A673 (cell line): ENCODE data around the gene NT5C2. TPM values are rescaled to one million over a fixed set of nuclear protein-coding genes. Genes with fewer than 3 reads are reported as not detected.
"Not testable (repeated sequence)": the region's sequence is repeated elsewhere in the genome, so short reads cannot be mapped to it uniquely, and the experiment has no call there.

Experiments
- BruUV-seq: library from RNA; stranded (reverse); fragments of 400-500 nt; replicated peaks from 2 replicates; lab custom pipeline; 2021; lab: Mats Ljungman, UMichigan
- CTCF ChIA-PET: fragments of 300-600 bp; sonication (Branson Sonifier 250); formaldehyde crosslinking; loops from one replicate; lab custom pipeline; 2022; ENCODE audit warnings: antibody characterized with exemption; lab: Charles Lee
- POLR2A ChIA-PET: fragments of 300-600 bp; sonication (Branson Sonifier 250); formaldehyde crosslinking; loops from one replicate; lab custom pipeline; 2022; ENCODE audit warnings: antibody characterized with exemption; ENCODE audit not compliant: low non-redundant PET; lab: Charles Lee
- DNase-seq: peaks from one replicate; pipeline ENCODE4 v3.0.0-alpha.2; 2015; ENCODE audit warnings: low spot score
- H3K27ac ChIP-seq: fragments of 200-600 bp; sonication (generic); 2 replicates; pipeline ENCODE4 v1.5.1; 2016; ENCODE audit warnings: mixed run types, low read depth, mild to moderate bottlenecking, mixed read lengths, antibody characterized with exemption, low read length; ENCODE audit not compliant: poor library complexity, severe bottlenecking
- H3K27me3 ChIP-seq: fragments of 200-600 bp; sonication (generic); replicated peaks from 2 replicates; pipeline ENCODE4 v1.6.1; 2017; ENCODE audit warnings: mixed run types, low read depth, mild to moderate bottlenecking, mixed read lengths, antibody characterized with exemption, low read length; ENCODE audit not compliant: insufficient read depth, poor library complexity
- H3K36me3 ChIP-seq: fragments of 200-600 bp; sonication (generic); 2 replicates; pipeline ENCODE4 v1.6.1; 2016; ENCODE audit warnings: mixed run types, mild to moderate bottlenecking, mixed read lengths, antibody characterized with exemption, low read length; ENCODE audit not compliant: insufficient read depth, poor library complexity, severe bottlenecking
- H3K4me1 ChIP-seq: fragments of 200-600 bp; sonication (generic); 2 replicates; pipeline ENCODE4 v1.6.1; 2017; ENCODE audit warnings: mixed run types, mild to moderate bottlenecking, mixed read lengths, antibody characterized with exemption, low read length; ENCODE audit not compliant: insufficient read depth, poor library complexity, severe bottlenecking
- H3K4me3 ChIP-seq: fragments of 200-600 bp; sonication (generic); 2 replicates; pipeline ENCODE4 v1.5.1; 2016; ENCODE audit warnings: low read depth, mixed run types, mild to moderate bottlenecking, mixed read lengths, low read length; ENCODE audit not compliant: poor library complexity, severe bottlenecking
- H3K9me3 ChIP-seq: fragments of 200-600 bp; sonication (generic); 2 replicates; pipeline ENCODE4 v1.6.1; 2016; ENCODE audit warnings: mixed run types, low read depth, mild to moderate bottlenecking, mixed read lengths, antibody characterized with exemption, low read length; ENCODE audit not compliant: poor library complexity, severe bottlenecking
- EZH2 ChIP-seq: fragments of 200-600 bp; sonication (generic); IDR thresholded peaks from 2 replicates; pipeline ENCODE4 v1.6.1; 2017; ENCODE audit warnings: borderline replicate concordance, low read depth, mild to moderate bottlenecking, mixed read lengths, antibody characterized with exemption, low read length; ENCODE audit not compliant: poor library complexity, severe bottlenecking
- intact Hi-C: fragments of 100-400 bp; cut with micrococcal nuclease; formaldehyde crosslinking; loops from one replicate; pipeline ENCODE4 v1.10.0; 2022; ENCODE audit not compliant: unreplicated experiment
- total RNA-seq: library from RNA; stranded (reverse); gene quantifications from 2 replicates; pipeline ENCODE4 v1.2.3, GENCODE V29; 2021
- TF ChIP-seq, protein P1 (sequence below): fragments of 300-800, 200-600 bp; sonication (generic); conservative IDR thresholded peaks from 2 replicates; pipeline ENCODE4 v1.5.1; 2017; ENCODE audit warnings: low read depth, mild to moderate bottlenecking, antibody characterized with exemption, low read length, moderate library complexity, mixed read lengths

NT5C2 gene
- total RNA-seq, 1 experiment from 2014 or later, result 61.8 TPM

DNA sequence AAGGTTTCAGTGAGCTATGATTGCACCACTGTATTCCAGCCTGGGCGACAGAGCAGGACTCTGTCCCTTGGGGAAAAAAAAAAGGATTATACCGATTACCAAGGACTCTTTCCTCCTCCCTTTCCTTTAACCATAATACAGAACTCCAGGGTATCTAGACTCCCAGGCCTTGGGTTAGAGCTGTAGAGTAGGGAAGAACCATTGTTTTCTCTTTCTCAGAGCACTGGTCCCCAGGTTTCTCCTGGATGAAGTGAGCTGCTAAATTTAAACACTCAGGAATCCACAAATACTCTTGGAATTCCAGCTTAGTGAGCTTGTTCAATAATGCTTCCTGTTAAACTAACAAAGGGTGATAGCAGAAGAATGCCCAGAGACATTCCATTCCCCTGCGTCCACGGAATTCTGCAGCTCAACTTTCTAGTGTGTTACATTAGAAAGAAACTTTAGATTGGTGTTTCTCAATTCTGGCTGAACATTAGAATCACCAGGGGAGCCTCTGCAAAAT, 38.0 kb upstream of the NT5C2 start:
- no TSS peak for BruUV-seq
- ChIA-PET CTCF (interaction anchor here (0.6 kb wide), 1 partner anchor 258 kb away, joined by 3 read pairs; no protein-coding TSS in a partner anchor), POLR2A (no interaction called here)
- no peaks in the 10 kb centered on the region for H3K36me3 ChIP-seq
- intact Hi-C loops, result no loop called here
- H3K4me3 ChIP-seq, result no peak overlapping the region
- no peaks in the 10 kb centered on the region for H3K27me3 ChIP-seq
- TF ChIP-seq, protein P1, sequence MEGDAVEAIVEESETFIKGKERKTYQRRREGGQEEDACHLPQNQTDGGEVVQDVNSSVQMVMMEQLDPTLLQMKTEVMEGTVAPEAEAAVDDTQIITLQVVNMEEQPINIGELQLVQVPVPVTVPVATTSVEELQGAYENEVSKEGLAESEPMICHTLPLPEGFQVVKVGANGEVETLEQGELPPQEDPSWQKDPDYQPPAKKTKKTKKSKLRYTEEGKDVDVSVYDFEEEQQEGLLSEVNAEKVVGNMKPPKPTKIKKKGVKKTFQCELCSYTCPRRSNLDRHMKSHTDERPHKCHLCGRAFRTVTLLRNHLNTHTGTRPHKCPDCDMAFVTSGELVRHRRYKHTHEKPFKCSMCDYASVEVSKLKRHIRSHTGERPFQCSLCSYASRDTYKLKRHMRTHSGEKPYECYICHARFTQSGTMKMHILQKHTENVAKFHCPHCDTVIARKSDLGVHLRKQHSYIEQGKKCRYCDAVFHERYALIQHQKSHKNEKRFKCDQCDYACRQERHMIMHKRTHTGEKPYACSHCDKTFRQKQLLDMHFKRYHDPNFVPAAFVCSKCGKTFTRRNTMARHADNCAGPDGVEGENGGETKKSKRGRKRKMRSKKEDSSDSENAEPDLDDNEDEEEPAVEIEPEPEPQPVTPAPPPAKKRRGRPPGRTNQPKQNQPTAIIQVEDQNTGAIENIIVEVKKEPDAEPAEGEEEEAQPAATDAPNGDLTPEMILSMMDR, result no peak
- TF ChIP-seq EZH2, result no peak
- no peaks in the 10 kb centered on the region for H3K9me3 ChIP-seq
- H3K4me1 ChIP-seq, result no peaks in the 10 kb centered on the region
- DNase-seq, result peak; percentile 55
- no peak overlapping the region for H3K27ac ChIP-seq

DNA sequence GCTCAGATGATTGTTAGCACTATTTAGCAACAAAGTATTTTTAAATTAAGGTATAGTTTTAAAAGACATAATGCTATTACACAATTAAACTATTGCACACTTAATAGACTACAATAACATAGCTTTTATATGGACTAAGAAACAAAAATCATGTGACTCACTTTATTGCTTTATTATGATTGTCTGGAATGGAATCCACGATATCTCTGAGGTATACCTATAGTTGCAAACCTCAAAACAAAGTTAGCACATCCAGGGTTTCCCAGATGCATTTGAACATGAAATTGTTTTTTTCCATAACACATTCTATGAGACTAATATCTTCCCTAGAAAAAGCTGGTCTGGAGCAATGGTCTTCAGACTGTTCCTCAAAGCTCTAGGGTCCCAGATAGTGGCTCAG, 34.3 kb upstream of the NT5C2 start:
- Histone ChIP-seq H3K27ac (no peak overlapping the region), H3K27me3 (no peaks in the 10 kb centered on the region), H3K36me3 (no peaks in the 10 kb centered on the region), H3K4me3 (no peak overlapping the region), H3K9me3 (no peaks in the 10 kb centered on the region), H3K4me1 (no peaks in the 10 kb centered on the region)
- no peak for DNase-seq
- TF ChIP-seq, protein P1, result no peak
- TF ChIP-seq EZH2, result no peak
- intact Hi-C loops, result no loop called here
- ChIA-PET POLR2A (no interaction called here), CTCF (interaction anchor here (2.1 kb wide), 1 partner anchor 17 kb away, joined by 4 read pairs; no protein-coding TSS in a partner anchor)
- BruUV-seq, result no TSS peak

DNA sequence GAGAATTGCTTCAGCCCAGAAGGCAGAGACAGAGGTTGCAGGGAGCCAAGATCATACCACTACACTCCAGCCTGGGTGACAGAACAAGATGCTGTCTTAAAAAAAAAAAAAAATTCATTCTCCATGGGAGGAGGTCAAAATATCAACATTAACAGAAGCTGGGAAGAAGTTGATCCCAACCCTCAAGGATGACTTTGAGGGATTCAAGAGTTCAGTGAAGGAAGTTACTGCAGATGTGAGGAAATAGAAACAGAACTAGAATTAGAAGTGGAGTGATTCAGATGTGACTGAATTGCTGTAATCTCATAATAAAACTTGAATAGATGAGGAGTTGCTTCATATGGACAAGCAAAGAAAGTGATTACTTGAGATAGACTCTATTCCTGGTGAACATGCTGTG, 32.9 kb upstream of the NT5C2 start:
- H3K9me3 ChIP-seq, result no peaks in the 10 kb centered on the region
- ChIA-PET POLR2A (no interaction called here), CTCF (no interaction called here)
- no peaks in the 10 kb centered on the region for H3K36me3 ChIP-seq
- no peak for DNase-seq
- no peaks in the 10 kb centered on the region for H3K27me3 ChIP-seq
- no peak overlapping the region for H3K27ac ChIP-seq
- TF ChIP-seq, protein P1, result no peak
- no peak for TF ChIP-seq EZH2
- H3K4me1 ChIP-seq, result no peaks in the 10 kb centered on the region
- intact Hi-C loops, result no loop called here
- BruUV-seq, result no TSS peak
- H3K4me3 ChIP-seq, result no peak overlapping the region

DNA sequence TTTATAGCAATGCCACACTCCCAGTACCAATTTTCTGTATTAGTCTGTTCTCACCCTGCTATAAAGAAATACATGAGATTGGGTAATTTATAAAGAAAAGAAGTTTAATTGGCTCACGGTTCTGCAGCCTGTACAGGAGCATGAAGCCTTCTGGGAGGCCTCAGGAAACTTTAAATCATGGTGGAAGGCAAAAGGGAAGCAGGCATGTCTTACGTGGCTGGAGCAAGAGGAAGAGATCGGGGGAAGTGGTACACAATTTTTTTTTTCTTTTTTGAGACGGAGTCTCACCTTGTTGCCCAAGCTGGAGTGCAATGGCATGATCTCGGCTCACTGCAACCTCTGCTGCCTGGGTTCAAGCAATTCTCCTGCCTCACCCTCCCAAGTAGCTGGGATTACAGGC, 31.6 kb upstream of the NT5C2 start:
- H3K9me3 ChIP-seq, BruUV-seq, H3K4me3 ChIP-seq, intact Hi-C loops, H3K27me3 ChIP-seq, H3K4me1 ChIP-seq, POLR2A ChIA-PET, CTCF ChIA-PET, DNase-seq, H3K36me3 ChIP-seq, H3K27ac ChIP-seq: not testable (repeated sequence)
